Spleen (tissue), 7 donors: ENCODE results near the gene IQGAP1.

Source experiments
- CTCF ChIP-seq, 11 experiments: fragments of 200-600 bp in 7 of 11; fragments of 450-650 bp in 4 of 11; sonication (generic) in 4 of 11; IDR thresholded peaks in 8 of 11; conservative IDR thresholded peaks in 3 of 11; 1 replicate in 7 of 11; 2 replicates in 4 of 11; pipeline versions ENCODE4 v1.4.0 to v1.8.0; 2016 to 2021; ENCODE audit warnings: antibody characterized with exemption in 11 of 11, inconsistent platforms in 4 of 11, mild to moderate bottlenecking in 1 of 11
- POLR2AphosphoS5 ChIP-seq, 3 donors: sonication (generic); formaldehyde crosslinking; IDR thresholded peaks; one replicate each; pipeline ENCODE4 v1.5.1; 2017; ENCODE audit warnings: antibody characterized with exemption in 3 of 3
- donor health status: DM: no; HTN: no; CAD: no; lungs with moderate emphysema.
- donor health status: DM: no; HTN: no; CAD: no.
- donor health status: DM: no; HTN: no; CAD: no.

- TF ChIP-seq CTCF (IDR thresholded peaks at IDR 0.05 in 8 of 11, conservative IDR thresholded peaks at IDR 0.05 in 3 of 11) (no peak), POLR2AphosphoS5 (IDR thresholded peaks at IDR 0.05) (no peak)
These were observed 8.8 kb upstream of the IQGAP1 start for GRCh38 chr15:90379263-90379662.
